ENCODE measurements around the gene MED13. TPM values are rescaled to one million over a fixed set of nuclear protein-coding genes. Genes with fewer than 3 reads are reported as not detected.

Gene MED13
- total and polyA plus RNA-seq, 9 of the 15 experiments (the other 6 are each of a cell fraction or from before 2014, with no cell fraction given) = 5.4 to 48.4 (median 28.2) TPM

- TF ChIP-seq, protein P1, sequence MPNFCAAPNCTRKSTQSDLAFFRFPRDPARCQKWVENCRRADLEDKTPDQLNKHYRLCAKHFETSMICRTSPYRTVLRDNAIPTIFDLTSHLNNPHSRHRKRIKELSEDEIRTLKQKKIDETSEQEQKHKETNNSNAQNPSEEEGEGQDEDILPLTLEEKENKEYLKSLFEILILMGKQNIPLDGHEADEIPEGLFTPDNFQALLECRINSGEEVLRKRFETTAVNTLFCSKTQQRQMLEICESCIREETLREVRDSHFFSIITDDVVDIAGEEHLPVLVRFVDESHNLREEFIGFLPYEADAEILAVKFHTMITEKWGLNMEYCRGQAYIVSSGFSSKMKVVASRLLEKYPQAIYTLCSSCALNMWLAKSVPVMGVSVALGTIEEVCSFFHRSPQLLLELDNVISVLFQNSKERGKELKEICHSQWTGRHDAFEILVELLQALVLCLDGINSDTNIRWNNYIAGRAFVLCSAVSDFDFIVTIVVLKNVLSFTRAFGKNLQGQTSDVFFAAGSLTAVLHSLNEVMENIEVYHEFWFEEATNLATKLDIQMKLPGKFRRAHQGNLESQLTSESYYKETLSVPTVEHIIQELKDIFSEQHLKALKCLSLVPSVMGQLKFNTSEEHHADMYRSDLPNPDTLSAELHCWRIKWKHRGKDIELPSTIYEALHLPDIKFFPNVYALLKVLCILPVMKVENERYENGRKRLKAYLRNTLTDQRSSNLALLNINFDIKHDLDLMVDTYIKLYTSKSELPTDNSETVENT (CRISPR knock-in tag; IDR thresholded peaks at IDR 0.05) = 0 out of 2 replicates have a peak, but pooled peaks have one; percentile 48
- TF ChIP-seq GATA2 (CRISPR knock-in tag; IDR thresholded peaks at IDR 0.05) = no peak
- no peak for TF ChIP-seq CBX8 (IDR thresholded peaks at IDR 0.05; ENCODE audit: borderline replicate concordance, extremely low read depth, low read depth, low read length, poor library complexity, severe bottlenecking)
- TF ChIP-seq, protein P2, sequence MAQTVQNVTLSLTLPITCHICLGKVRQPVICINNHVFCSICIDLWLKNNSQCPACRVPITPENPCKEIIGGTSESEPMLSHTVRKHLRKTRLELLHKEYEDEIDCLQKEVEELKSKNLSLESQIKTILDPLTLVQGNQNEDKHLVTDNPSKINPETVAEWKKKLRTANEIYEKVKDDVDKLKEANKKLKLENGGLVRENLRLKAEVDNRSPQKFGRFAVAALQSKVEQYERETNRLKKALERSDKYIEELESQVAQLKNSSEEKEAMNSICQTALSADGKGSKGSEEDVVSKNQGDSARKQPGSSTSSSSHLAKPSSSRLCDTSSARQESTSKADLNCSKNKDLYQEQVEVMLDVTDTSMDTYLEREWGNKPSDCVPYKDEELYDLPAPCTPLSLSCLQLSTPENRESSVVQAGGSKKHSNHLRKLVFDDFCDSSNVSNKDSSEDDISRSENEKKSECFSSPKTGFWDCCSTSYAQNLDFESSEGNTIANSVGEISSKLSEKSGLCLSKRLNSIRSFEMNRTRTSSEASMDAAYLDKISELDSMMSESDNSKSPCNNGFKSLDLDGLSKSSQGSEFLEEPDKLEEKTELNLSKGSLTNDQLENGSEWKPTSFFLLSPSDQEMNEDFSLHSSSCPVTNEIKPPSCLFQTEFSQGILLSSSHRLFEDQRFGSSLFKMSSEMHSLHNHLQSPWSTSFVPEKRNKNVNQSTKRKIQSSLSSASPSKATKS (CRISPR knock-in tag; IDR thresholded peaks at IDR 0.05) = no peak
- no peak for TF ChIP-seq ZSCAN32 (CRISPR knock-in tag; IDR thresholded peaks at IDR 0.05)
- TF ChIP-seq ELF2 (CRISPR knock-in tag; IDR thresholded peaks at IDR 0.05) = no peak
- no peak for TF ChIP-seq CTCFL (IDR thresholded peaks at IDR 0.05; ENCODE audit: borderline replicate concordance, insufficient read depth, low read depth, low read length, poor library complexity, severe bottlenecking)
- no peak for TF ChIP-seq SAFB2 (IDR thresholded peaks at IDR 0.05; ENCODE audit: borderline replicate concordance, low read depth, low read length, severe bottlenecking)
- peak; percentile 50; the same call in 1 of the 2 replicates for TF ChIP-seq SOX6 (IDR thresholded peaks at IDR 0.05)
- no peak for TF ChIP-seq ZNF146 (CRISPR knock-in tag; IDR thresholded peaks at IDR 0.05; ENCODE audit: unreplicated experiment)
- TF ChIP-seq IFI16 (CRISPR knock-in tag; IDR thresholded peaks at IDR 0.05) = no peak
- no peak for TF ChIP-seq HNRNPH1 (optimal IDR thresholded peaks at IDR 0.05; ENCODE audit: low read depth, low read length)
- TF ChIP-seq, protein P3, sequence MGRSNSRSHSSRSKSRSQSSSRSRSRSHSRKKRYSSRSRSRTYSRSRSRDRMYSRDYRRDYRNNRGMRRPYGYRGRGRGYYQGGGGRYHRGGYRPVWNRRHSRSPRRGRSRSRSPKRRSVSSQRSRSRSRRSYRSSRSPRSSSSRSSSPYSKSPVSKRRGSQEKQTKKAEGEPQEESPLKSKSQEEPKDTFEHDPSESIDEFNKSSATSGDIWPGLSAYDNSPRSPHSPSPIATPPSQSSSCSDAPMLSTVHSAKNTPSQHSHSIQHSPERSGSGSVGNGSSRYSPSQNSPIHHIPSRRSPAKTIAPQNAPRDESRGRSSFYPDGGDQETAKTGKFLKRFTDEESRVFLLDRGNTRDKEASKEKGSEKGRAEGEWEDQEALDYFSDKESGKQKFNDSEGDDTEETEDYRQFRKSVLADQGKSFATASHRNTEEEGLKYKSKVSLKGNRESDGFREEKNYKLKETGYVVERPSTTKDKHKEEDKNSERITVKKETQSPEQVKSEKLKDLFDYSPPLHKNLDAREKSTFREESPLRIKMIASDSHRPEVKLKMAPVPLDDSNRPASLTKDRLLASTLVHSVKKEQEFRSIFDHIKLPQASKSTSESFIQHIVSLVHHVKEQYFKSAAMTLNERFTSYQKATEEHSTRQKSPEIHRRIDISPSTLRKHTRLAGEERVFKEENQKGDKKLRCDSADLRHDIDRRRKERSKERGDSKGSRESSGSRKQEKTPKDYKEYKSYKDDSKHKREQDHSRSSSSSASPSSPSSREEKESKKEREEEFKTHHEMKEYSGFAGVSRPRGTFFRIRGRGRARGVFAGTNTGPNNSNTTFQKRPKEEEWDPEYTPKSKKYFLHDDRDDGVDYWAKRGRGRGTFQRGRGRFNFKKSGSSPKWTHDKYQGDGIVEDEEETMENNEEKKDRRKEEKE (IDR thresholded peaks at IDR 0.05; ENCODE audit: borderline replicate concordance in 1 of 2, control insufficient read depth in 1 of 2, low read depth in 2 of 2, low read length in 1 of 2) = no peak
- TF ChIP-seq HNRNPLL (IDR thresholded peaks at IDR 0.05; ENCODE audit: low read depth, low read length, poor library complexity, severe bottlenecking) = peak; percentile 31
- peak; percentile 38; the same call in 1 of the 2 replicates for TF ChIP-seq ZEB2 (IDR thresholded peaks at IDR 0.05)
Observed at GRCh38 chr17:61927208-61928100, 137.6 kb downstream of the MED13 start, which contains the start of gene INTS2 (continued).
